WTC11 (cell line): ENCODE measurements around the gene UBE2J2. TPM values are rescaled to one million over a fixed set of nuclear protein-coding genes. Genes with fewer than 3 reads are reported as not detected.

Source experiments
- ATAC-seq: fragments of 200-7000 bp; cut with Tn5 transposase; 2 replicates; pipeline ENCODE4 v1.10.0; 2021; ENCODE audit warnings: mild to moderate bottlenecking, moderate library complexity
- CTCF ChIA-PET: fragments of 300-600 bp; sonication (Branson Sonifier 250); formaldehyde crosslinking; loops from one replicate; lab custom pipeline; 2021; ENCODE audit warnings: antibody characterized with exemption; lab: Charles Lee
- POLR2A ChIA-PET: fragments of 350-600 bp; sonication (Branson Sonifier 250); formaldehyde crosslinking; loops from one replicate; lab custom pipeline; 2021; ENCODE audit warnings: antibody characterized with exemption; lab: Charles Lee
- DNase-seq: peaks from one replicate; pipeline ENCODE4 v3.0.0; 2021; ENCODE audit warnings: low spot score
- H3K27ac Mint-ChIP-seq: 2 replicates; pipeline ENCODE4 v1.8.0; 2021; ENCODE audit warnings: mixed read lengths
- H3K27me3 Mint-ChIP-seq: 2 replicates; pipeline ENCODE4 v1.8.0; 2021; ENCODE audit warnings: low read depth, mild to moderate bottlenecking, moderate library complexity, mixed read lengths
- H3K36me3 Mint-ChIP-seq: 2 replicates; pipeline ENCODE4 v1.8.0; 2021; ENCODE audit warnings: mixed read lengths
- H3K4me1 Mint-ChIP-seq: 2 replicates; pipeline ENCODE4 v1.8.0; 2022; ENCODE audit warnings: mixed read lengths
- H3K4me3 Mint-ChIP-seq: 2 replicates; pipeline ENCODE4 v1.8.0; 2021; ENCODE audit warnings: mild to moderate bottlenecking, moderate library complexity, mixed read lengths
- H3K9me3 Mint-ChIP-seq: 2 replicates; pipeline ENCODE4 v1.8.0; 2021; ENCODE audit warnings: mixed read lengths
- CTCF ChIP-seq: fragments of 200-600 bp; IDR thresholded peaks from 2 replicates; pipeline ENCODE4 v1.8.0; 2022; ENCODE audit warnings: antibody characterized with exemption
- FOXJ3 ChIP-seq: sonication (generic); formaldehyde crosslinking; IDR thresholded peaks from 2 replicates; pipeline ENCODE4 v1.9.0; 2021; ENCODE audit warnings: missing genetic modification reagents, mild to moderate bottlenecking, borderline replicate concordance
- FOXP1 ChIP-seq: sonication (generic); formaldehyde crosslinking; IDR thresholded peaks from 2 replicates; pipeline ENCODE4 v1.8.0; 2022; ENCODE audit warnings: missing genetic modification reagents, mild to moderate bottlenecking, moderate library complexity, borderline replicate concordance
- IRF2 ChIP-seq: sonication (generic); formaldehyde crosslinking; IDR thresholded peaks from 2 replicates; pipeline ENCODE4 v1.8.0; 2022; ENCODE audit warnings: low read depth, missing genetic modification reagents, borderline replicate concordance
- JAZF1 ChIP-seq: fragments of 250-450 bp; sonication (Bioruptor Pico); IDR thresholded peaks from 2 replicates; pipeline ENCODE4 v1.9.0; 2021; ENCODE audit warnings: moderate library complexity, mild to moderate bottlenecking, inconsistent platforms
- JUN ChIP-seq: sonication (generic); formaldehyde crosslinking; IDR thresholded peaks from 2 replicates; pipeline ENCODE4 v1.8.0; 2023; ENCODE audit warnings: mild to moderate bottlenecking, missing genetic modification reagents
- MLX ChIP-seq: sonication (generic); formaldehyde crosslinking; IDR thresholded peaks from 2 replicates; pipeline ENCODE4 v1.8.1; 2023; ENCODE audit warnings: mild to moderate bottlenecking, missing genetic modification reagents, moderate library complexity
- NR3C1 ChIP-seq: sonication (generic); formaldehyde crosslinking; conservative IDR thresholded peaks from 2 replicates; pipeline ENCODE4 v1.8.1; 2023; ENCODE audit warnings: low read depth, mild to moderate bottlenecking, missing genetic modification reagents
- SP1 ChIP-seq: sonication (generic); formaldehyde crosslinking; conservative IDR thresholded peaks from 2 replicates; pipeline ENCODE4 v1.8.1; 2022; ENCODE audit warnings: missing genetic modification reagents
- TCF7 ChIP-seq: sonication (generic); formaldehyde crosslinking; IDR thresholded peaks from 2 replicates; pipeline ENCODE4 v1.8.0; 2022; ENCODE audit warnings: mild to moderate bottlenecking, low read depth, missing genetic modification reagents, moderate library complexity
- TEAD1 ChIP-seq: sonication (generic); formaldehyde crosslinking; IDR thresholded peaks from 2 replicates; pipeline ENCODE4 v1.8.0; 2022; ENCODE audit warnings: mild to moderate bottlenecking, missing genetic modification reagents
- ZBTB21 ChIP-seq: sonication (generic); formaldehyde crosslinking; IDR thresholded peaks from 2 replicates; pipeline ENCODE4 v1.8.1; 2023; ENCODE audit warnings: mild to moderate bottlenecking, missing genetic modification reagents, borderline replicate concordance
- ZMAT4 ChIP-seq: fragments of 250-450 bp; sonication (Bioruptor Pico); IDR thresholded peaks from 2 replicates; pipeline ENCODE4 v1.9.0; 2021; ENCODE audit warnings: mild to moderate bottlenecking
- ZNF532 ChIP-seq: fragments of 250-450 bp; sonication (Bioruptor Pico); IDR thresholded peaks from 2 replicates; pipeline ENCODE4 v1.9.0; 2021; ENCODE audit warnings: mild to moderate bottlenecking, borderline replicate concordance
- total RNA-seq: library from RNA; stranded (reverse); gene quantifications from 3 replicates; pipeline ENCODE4 v1.2.3, GENCODE V29; 2021
- TF ChIP-seq, protein P1 (sequence below): sonication (generic); formaldehyde crosslinking; IDR thresholded peaks from 2 replicates; pipeline ENCODE4 v1.8.1; 2023; ENCODE audit warnings: mild to moderate bottlenecking, missing genetic modification reagents
- TF ChIP-seq, protein P2 (sequence below): sonication (generic); formaldehyde crosslinking; conservative IDR thresholded peaks from 2 replicates; pipeline ENCODE4 v1.8.1; 2023; ENCODE audit warnings: mild to moderate bottlenecking, low read depth, missing genetic modification reagents, moderate library complexity
- TF ChIP-seq, protein P3 (sequence below): sonication (generic); formaldehyde crosslinking; IDR thresholded peaks from 2 replicates; pipeline ENCODE4 v1.8.1; 2023; ENCODE audit warnings: mild to moderate bottlenecking, missing genetic modification reagents, moderate library complexity

UBE2J2 gene
- total RNA-seq, 1 experiment from 2014 or later: 72.2 TPM

DNA sequence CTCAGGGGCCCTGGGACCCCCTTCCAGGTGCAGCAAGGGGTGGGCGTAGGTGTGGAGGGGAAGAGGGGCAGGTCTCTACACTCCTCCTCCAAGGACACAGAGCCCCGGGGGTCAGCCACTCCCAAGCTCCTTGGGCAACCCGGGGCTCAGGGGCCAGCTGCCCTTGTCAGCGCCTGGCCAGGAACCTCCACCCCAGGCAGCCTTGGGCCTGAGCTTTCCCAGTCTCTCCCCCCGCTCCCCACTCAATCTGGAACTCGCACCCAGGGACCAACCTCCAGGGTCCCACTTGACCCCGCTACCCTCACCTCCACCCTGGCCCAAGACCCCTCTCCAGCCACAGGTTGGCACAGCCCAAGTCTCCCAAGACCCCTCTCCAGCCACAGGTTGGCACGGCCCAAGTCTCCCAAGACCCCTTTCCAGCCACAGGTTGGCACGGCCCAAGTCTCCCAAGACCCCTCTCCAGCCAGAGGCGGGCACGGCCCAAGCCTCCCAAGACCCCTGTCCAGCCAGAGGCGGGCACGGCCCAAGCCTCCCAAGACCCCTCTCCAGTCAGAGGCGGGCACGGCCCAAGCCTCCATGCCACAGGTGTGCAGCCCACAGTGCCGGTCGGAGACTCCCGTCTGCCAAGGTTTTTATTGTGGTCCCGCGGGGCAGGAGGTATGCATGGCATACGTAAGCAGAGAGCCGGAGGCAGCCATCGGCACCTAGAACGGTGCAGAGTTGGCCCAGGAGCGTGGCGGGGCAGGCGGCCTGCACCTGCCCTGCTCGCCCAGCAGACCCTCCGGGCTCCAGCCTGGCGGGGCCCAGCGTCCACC lies 62.7 kb downstream of the UBE2J2 start (continued):
- TF ChIP-seq JUN (CRISPR knock-in tag) (no peak), TEAD1 (CRISPR knock-in tag) (no peak), SP1 (CRISPR knock-in tag) (no peak), TCF7 (CRISPR knock-in tag) (no peak), ZBTB21 (CRISPR knock-in tag) (no peak), MLX (CRISPR knock-in tag) (no peak), NR3C1 (CRISPR knock-in tag) (no peak), FOXP1 (no peak)

GRCh38 chr1:1208713-1209433 lies 64.8 kb downstream of the UBE2J2 start:
- peaks cover 4% of the 10 kb centered on the region for H3K27me3 Mint-ChIP-seq
- TF ChIP-seq FOXJ3 (CRISPR knock-in tag) (no peak), IRF2 (no peak), FOXP1 (no peak)
- no peak overlapping the region for H3K27ac Mint-ChIP-seq
- no peak overlapping the region for H3K4me3 Mint-ChIP-seq
- no peak for DNase-seq
- H3K9me3 Mint-ChIP-seq: no peaks in the 10 kb centered on the region
- H3K36me3 Mint-ChIP-seq: no peaks in the 10 kb centered on the region
- ChIA-PET CTCF (no interaction called here), POLR2A (no interaction called here)
- ATAC-seq: no peak
- H3K4me1 Mint-ChIP-seq: no peaks in the 10 kb centered on the region

DNA sequence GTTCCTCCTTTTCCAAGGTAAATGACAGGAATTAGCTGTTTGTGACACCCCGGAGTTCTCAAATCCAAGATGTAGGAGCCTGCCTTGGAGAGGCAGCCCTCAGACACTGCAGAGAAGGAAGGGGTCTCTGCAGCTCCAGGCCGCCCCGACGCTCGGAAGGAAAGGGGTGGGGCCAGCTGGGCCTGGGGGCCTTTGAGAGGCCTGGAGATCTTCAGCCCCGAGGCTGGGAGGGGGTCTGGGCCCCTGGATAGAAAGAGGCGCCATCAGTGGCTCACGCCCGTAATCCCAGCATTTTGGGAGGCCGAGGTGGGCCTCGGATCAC lies 66.1 kb downstream of the UBE2J2 start:
- Mint-ChIP-seq H3K4me3 (no peak overlapping the region), H3K27me3 (peaks cover 4% of the 10 kb centered on the region), H3K27ac (no peak overlapping the region), H3K4me1 (no peaks in the 10 kb centered on the region), H3K36me3 (no peaks in the 10 kb centered on the region), H3K9me3 (no peaks in the 10 kb centered on the region)
- TF ChIP-seq, protein P1, sequence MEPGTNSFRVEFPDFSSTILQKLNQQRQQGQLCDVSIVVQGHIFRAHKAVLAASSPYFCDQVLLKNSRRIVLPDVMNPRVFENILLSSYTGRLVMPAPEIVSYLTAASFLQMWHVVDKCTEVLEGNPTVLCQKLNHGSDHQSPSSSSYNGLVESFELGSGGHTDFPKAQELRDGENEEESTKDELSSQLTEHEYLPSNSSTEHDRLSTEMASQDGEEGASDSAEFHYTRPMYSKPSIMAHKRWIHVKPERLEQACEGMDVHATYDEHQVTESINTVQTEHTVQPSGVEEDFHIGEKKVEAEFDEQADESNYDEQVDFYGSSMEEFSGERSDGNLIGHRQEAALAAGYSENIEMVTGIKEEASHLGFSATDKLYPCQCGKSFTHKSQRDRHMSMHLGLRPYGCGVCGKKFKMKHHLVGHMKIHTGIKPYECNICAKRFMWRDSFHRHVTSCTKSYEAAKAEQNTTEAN: no peak
- TF ChIP-seq ZNF532 (no peak), ZMAT4 (no peak), CTCF (no peak), JAZF1 (CRISPR knock-in tag) (no peak)
- TF ChIP-seq, protein P2, sequence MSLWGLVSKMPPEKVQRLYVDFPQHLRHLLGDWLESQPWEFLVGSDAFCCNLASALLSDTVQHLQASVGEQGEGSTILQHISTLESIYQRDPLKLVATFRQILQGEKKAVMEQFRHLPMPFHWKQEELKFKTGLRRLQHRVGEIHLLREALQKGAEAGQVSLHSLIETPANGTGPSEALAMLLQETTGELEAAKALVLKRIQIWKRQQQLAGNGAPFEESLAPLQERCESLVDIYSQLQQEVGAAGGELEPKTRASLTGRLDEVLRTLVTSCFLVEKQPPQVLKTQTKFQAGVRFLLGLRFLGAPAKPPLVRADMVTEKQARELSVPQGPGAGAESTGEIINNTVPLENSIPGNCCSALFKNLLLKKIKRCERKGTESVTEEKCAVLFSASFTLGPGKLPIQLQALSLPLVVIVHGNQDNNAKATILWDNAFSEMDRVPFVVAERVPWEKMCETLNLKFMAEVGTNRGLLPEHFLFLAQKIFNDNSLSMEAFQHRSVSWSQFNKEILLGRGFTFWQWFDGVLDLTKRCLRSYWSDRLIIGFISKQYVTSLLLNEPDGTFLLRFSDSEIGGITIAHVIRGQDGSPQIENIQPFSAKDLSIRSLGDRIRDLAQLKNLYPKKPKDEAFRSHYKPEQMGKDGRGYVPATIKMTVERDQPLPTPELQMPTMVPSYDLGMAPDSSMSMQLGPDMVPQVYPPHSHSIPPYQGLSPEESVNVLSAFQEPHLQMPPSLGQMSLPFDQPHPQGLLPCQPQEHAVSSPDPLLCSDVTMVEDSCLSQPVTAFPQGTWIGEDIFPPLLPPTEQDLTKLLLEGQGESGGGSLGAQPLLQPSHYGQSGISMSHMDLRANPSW: no peak
- TF ChIP-seq, protein P3, sequence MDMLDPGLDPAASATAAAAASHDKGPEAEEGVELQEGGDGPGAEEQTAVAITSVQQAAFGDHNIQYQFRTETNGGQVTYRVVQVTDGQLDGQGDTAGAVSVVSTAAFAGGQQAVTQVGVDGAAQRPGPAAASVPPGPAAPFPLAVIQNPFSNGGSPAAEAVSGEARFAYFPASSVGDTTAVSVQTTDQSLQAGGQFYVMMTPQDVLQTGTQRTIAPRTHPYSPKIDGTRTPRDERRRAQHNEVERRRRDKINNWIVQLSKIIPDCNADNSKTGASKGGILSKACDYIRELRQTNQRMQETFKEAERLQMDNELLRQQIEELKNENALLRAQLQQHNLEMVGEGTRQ: no peak
- DNase-seq: no peak
- ATAC-seq: no peak
- POLR2A ChIA-PET: interaction anchor here (1.0 kb wide), 1 partner anchor 34 kb away, joined by 3 read pairs; the partner anchor contains the start of gene TTLL10
- CTCF ChIA-PET: interaction anchor here (0.6 to 3.1 kb wide), 6 partner anchors 21 to 91 kb away, joined by 3 to 17 read pairs (median 6); partner anchors contain the start of genes C1orf159, TTLL10 and UBE2J2
